ENCODE measurements around the gene ZNF804A. TPM values are rescaled to one million over a fixed set of nuclear protein-coding genes. Genes with fewer than 3 reads are reported as not detected.
A peak's percentile ranks its signal among the peaks of the same experiment; 100 is the strongest.

The ZNF804A gene
- total and polyA plus RNA-seq, 9 donors, result 0.07 to 0.28 (median 0.18) TPM; not detected in 3

DNA sequence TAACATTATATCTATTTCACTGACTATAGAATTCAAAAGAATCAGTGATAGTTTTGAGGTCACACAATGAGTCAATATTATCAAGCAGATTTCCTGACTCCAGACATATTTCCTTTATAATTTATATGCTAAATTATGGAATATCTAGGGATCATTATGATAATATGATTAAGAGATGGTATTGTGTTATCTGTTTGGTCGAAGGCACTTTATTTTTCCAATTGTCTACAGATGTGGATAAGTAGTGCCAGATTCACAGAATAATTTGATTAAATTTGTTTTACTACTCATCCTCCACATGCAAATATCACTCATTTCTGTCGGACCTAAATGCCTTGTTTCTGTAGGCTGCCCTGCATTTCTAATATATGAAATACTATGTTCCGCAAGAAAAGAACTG is 4.4 kb downstream of the ZNF804A start:
- intact Hi-C loops (cut with DNase I), result no loop called here
- no peak for TF ChIP-seq EP300 (IDR thresholded peaks at IDR 0.05)
- TF ChIP-seq, protein P1, sequence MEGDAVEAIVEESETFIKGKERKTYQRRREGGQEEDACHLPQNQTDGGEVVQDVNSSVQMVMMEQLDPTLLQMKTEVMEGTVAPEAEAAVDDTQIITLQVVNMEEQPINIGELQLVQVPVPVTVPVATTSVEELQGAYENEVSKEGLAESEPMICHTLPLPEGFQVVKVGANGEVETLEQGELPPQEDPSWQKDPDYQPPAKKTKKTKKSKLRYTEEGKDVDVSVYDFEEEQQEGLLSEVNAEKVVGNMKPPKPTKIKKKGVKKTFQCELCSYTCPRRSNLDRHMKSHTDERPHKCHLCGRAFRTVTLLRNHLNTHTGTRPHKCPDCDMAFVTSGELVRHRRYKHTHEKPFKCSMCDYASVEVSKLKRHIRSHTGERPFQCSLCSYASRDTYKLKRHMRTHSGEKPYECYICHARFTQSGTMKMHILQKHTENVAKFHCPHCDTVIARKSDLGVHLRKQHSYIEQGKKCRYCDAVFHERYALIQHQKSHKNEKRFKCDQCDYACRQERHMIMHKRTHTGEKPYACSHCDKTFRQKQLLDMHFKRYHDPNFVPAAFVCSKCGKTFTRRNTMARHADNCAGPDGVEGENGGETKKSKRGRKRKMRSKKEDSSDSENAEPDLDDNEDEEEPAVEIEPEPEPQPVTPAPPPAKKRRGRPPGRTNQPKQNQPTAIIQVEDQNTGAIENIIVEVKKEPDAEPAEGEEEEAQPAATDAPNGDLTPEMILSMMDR (IDR thresholded peaks at IDR 0.05), result no peak
- TF ChIP-seq POLR2A (IDR thresholded peaks at IDR 0.05), result no peak

DNA sequence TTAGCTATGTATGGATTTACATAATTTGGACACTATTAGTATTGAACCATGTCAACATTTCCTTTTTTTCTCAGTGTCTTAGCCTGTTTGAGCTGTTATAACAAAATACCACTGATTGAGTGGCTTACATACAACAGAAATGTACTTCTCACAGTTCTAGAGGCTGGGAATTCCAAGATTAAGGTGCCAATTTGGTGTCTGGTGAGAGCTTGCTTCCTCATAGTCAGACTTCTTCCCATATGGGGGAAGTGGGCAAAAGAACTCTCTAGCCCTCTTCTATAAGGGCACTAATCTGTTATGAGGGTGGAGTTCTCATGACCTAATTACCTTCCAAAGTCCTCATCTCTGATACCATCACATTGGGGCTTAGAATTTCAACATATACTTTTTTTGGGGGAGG is 12.6 kb downstream of the ZNF804A start:
- Histone ChIP-seq H3K27me3 (no peaks in the 10 kb centered on the region), H3K4me1 (ENCODE audit: insufficient read depth) (no peaks in the 10 kb centered on the region), H3K36me3 (no peaks in the 10 kb centered on the region), H3K27ac (no peak overlapping the region), H3K9me3 (no peaks in the 10 kb centered on the region), H3K4me3 (no peak overlapping the region)
- intact Hi-C loops (cut with DNase I), result no loop called here
- DNase-seq, result no peak
- TF ChIP-seq POLR2A (IDR thresholded peaks at IDR 0.05) (no peak), EP300 (IDR thresholded peaks at IDR 0.05) (no peak)
- TF ChIP-seq, protein P1 (IDR thresholded peaks at IDR 0.05), result no peak

More for the DNA sequence above, 4.4 kb downstream of the ZNF804A start:
- DNase-seq, result no peak
- peaks cover 4% of the 10 kb centered on the region for H3K4me1 ChIP-seq (ENCODE audit: insufficient read depth)
- no peak overlapping the region for H3K4me3 ChIP-seq
- 77 to 94% (median 93%) methylated on average over 3 of the region's 3 CpGs for WGBS, 3 donors
- H3K27me3 ChIP-seq, result peaks cover 3% of the 10 kb centered on the region
- H3K9me3 ChIP-seq, result no peaks in the 10 kb centered on the region
- H3K27ac ChIP-seq, result no peak overlapping the region
- no peaks in the 10 kb centered on the region for H3K36me3 ChIP-seq

DNA sequence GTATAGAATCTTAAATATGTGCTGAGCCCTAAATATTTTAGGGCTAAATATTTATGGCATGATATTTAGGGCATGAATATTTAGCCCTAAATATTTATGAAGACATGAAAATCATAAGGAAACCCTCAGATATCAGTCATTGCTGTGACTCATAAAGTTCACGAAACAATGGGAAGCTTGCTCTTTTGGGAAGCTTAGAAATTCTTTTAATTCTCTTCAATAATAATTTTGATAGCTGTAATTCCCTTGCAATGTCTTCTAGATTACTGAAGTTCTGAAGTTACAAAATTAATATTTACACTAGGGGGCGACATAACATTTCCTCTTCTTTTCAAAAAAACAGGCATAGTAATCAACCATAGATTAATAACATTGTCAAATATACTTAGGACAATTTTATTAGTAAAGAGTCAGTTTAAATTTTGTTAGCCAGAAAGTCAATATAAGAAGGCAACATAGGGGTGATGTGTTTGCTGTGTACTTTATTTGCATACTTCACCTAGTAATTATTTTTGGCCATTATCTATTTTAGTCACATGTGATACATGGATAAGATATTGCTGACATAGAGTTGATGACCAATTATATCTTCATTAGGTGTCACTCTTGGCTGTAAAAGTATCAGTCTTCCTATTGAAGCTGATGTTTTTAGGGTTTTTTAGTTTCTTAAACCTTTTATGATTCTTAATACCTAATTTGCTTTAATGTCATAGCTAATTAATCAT is 13.2 kb downstream of the ZNF804A start:
- Histone ChIP-seq H3K36me3 (no peaks in the 10 kb centered on the region), H3K9me3 (no peaks in the 10 kb centered on the region), H3K27ac (no peak overlapping the region), H3K27me3 (no peaks in the 10 kb centered on the region), H3K4me3 (no peak overlapping the region), H3K4me1 (ENCODE audit: insufficient read depth) (no peaks in the 10 kb centered on the region)
- WGBS, 3 donors, result 24 to 33% (median 24%) methylated on average over 2 of the region's 2 CpGs
- TF ChIP-seq, protein P1 (IDR thresholded peaks at IDR 0.05), result peak in 1 of 3 donors; percentile 8
- TF ChIP-seq EP300 (IDR thresholded peaks at IDR 0.05), result no peak
- intact Hi-C loops (cut with DNase I), result no loop called here
- DNase-seq, result no peak

DNA sequence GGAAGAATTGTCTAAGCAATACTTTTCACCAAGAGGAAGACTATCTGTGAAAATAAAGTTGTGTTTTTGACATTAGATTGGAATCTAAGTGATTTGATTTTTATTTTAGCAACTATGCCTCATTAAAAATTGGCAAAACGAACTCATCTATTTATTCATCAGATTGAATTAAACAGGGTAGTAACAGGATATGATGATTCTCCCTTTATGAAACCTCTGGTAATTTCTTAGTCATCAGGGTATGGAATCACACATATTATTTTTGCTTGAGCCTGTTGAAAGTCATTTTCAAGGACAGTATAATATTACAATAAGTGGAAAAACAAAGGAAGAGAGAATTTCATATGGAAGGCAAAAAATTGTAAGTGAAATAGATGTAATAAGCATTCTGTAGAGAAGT is 22.0 kb downstream of the ZNF804A start:
- intact Hi-C loops (cut with DNase I), result no loop called here
- Histone ChIP-seq H3K4me3 (no peak overlapping the region), H3K4me1 (ENCODE audit: insufficient read depth) (no peaks in the 10 kb centered on the region), H3K27me3 (no peaks in the 10 kb centered on the region), H3K9me3 (no peaks in the 10 kb centered on the region), H3K36me3 (no peaks in the 10 kb centered on the region), H3K27ac (no peak overlapping the region)
- WGBS, 3 donors, result 62 to 74% (median 70%) methylated on average over 1 of the region's 1 CpG
- no peak for DNase-seq
- TF ChIP-seq, protein P1 (IDR thresholded peaks at IDR 0.05), result no peak
- TF ChIP-seq EP300 (IDR thresholded peaks at IDR 0.05), result no peak
- TF ChIP-seq POLR2A (IDR thresholded peaks at IDR 0.05), result no peak
